ENCODE results near the gene APOBR. TPM values are rescaled to one million over a fixed set of nuclear protein-coding genes. Genes with fewer than 3 reads are reported as not detected.

Gene APOBR
- total RNA-seq, 1 donor from 2014 or later: not detected

- H3K36me3 Mint-ChIP-seq: no peaks in the 10 kb centered on the region
- Histone ChIP-seq H2AFZ (replicated peaks) (peak within 1 kb of the TSS; percentile 60), H3F3A (ENCODE audit: low read depth) (no peaks in the 10 kb centered on the region), H3K9me3 (ENCODE audit: low read depth) (no peaks in the 10 kb centered on the region), H3K9ac (no peak within 1 kb of the TSS), H3K27me3 (no peaks in the 10 kb centered on the region), H3K36me3 (no peaks in the 10 kb centered on the region), H3K4me2 (no peak within 1 kb of the TSS), H4K20me1 (ENCODE audit: low read depth) (no peaks in the 10 kb centered on the region), H3K4me3 (no peak within 1 kb of the TSS), H3K27ac (no peak within 1 kb of the TSS), H3K4me1 (no peaks in the 10 kb centered on the region), H3K79me2 (ENCODE audit: low read depth) (no peaks in the 10 kb centered on the region)
- H3K27ac Mint-ChIP-seq: no peak within 1 kb of the TSS
- DNase-seq (ENCODE audit: low spot score): no peak
- peaks cover 7% of the 10 kb centered on the region for H3K4me1 Mint-ChIP-seq
- H3K9me3 Mint-ChIP-seq: no peaks in the 10 kb centered on the region
- no peak within 1 kb of the TSS for H3K4me3 Mint-ChIP-seq
- no peak for TF ChIP-seq EZH2 (IDR thresholded peaks at IDR 0.05)
- TF ChIP-seq CTCF (IDR thresholded peaks at IDR 0.05): no peak
- TF ChIP-seq EZH2phosphoT487 (IDR thresholded peaks at IDR 0.05): no peak
- peaks cover 6% of the 10 kb centered on the region for H3K27me3 Mint-ChIP-seq (ENCODE audit: insufficient read depth, low read depth)
Measured at GRCh38 chr16:28538733-28539596, 44.5 kb downstream of the APOBR start, which contains the start of gene NUPR1. Gene NUPR1, minus strand, starts transcription at chr16:28538974. Its CDS starts 67 bp downstream, at chr16:28538907.

GRCh38 chr16:28540346-28540745 is 45.9 kb downstream of the APOBR start:
- Histone ChIP-seq H3K27me3 (no peaks in the 10 kb centered on the region), H3K4me3 (no peak overlapping the region), H3K27ac (no peak overlapping the region), H3K9me3 (ENCODE audit: low read depth) (no peaks in the 10 kb centered on the region), H3K4me2 (no peak overlapping the region), H3K79me2 (ENCODE audit: low read depth) (no peaks in the 10 kb centered on the region), H3K4me1 (no peaks in the 10 kb centered on the region), H3K36me3 (no peaks in the 10 kb centered on the region), H3K9ac (no peak overlapping the region), H2AFZ (replicated peaks) (no peak overlapping the region), H3F3A (ENCODE audit: low read depth) (no peaks in the 10 kb centered on the region), H4K20me1 (ENCODE audit: low read depth) (no peaks in the 10 kb centered on the region)
- Mint-ChIP-seq H3K27me3 (ENCODE audit: insufficient read depth, low read depth) (peaks cover 6% of the 10 kb centered on the region), H3K27ac (no peak overlapping the region), H3K4me1 (peaks cover 7% of the 10 kb centered on the region), H3K36me3 (no peaks in the 10 kb centered on the region), H3K9me3 (no peaks in the 10 kb centered on the region), H3K4me3 (no peak overlapping the region)
- TF ChIP-seq EZH2 (IDR thresholded peaks at IDR 0.05) (no peak), EZH2phosphoT487 (IDR thresholded peaks at IDR 0.05) (no peak), CTCF (IDR thresholded peaks at IDR 0.05) (no peak)
- no peak for DNase-seq (ENCODE audit: low spot score)

GRCh38 chr16:28542646-28543045 is 48.2 kb downstream of the APOBR start:
- Mint-ChIP-seq H3K27me3 (ENCODE audit: insufficient read depth, low read depth) (peaks cover 5% of the 10 kb centered on the region), H3K27ac (peak overlapping the region; percentile 55), H3K36me3 (no peaks in the 10 kb centered on the region), H3K4me3 (no peak overlapping the region), H3K9me3 (no peaks in the 10 kb centered on the region), H3K4me1 (peaks cover 7% of the 10 kb centered on the region)
- Histone ChIP-seq H3K4me1 (no peaks in the 10 kb centered on the region), H3K36me3 (no peaks in the 10 kb centered on the region), H3K4me2 (no peak overlapping the region), H4K20me1 (ENCODE audit: low read depth) (no peaks in the 10 kb centered on the region), H3K79me2 (ENCODE audit: low read depth) (no peaks in the 10 kb centered on the region), H3K27ac (no peak overlapping the region), H3K9ac (no peak overlapping the region), H3K4me3 (no peak overlapping the region), H3K27me3 (no peaks in the 10 kb centered on the region), H3F3A (ENCODE audit: low read depth) (no peaks in the 10 kb centered on the region), H3K9me3 (ENCODE audit: low read depth) (no peaks in the 10 kb centered on the region), H2AFZ (replicated peaks) (peak overlapping the region; percentile 3)
- TF ChIP-seq EZH2 (IDR thresholded peaks at IDR 0.05) (no peak), CTCF (IDR thresholded peaks at IDR 0.05) (no peak)
- DNase-seq (ENCODE audit: low spot score): no peak

Measured in neural progenitor cell (in vitro differentiated cells).